Measurements from ENCODE around the gene WDR38.
A peak's percentile ranks its signal among the peaks of the same experiment; 100 is the strongest.

The WDR38 gene, protein sequence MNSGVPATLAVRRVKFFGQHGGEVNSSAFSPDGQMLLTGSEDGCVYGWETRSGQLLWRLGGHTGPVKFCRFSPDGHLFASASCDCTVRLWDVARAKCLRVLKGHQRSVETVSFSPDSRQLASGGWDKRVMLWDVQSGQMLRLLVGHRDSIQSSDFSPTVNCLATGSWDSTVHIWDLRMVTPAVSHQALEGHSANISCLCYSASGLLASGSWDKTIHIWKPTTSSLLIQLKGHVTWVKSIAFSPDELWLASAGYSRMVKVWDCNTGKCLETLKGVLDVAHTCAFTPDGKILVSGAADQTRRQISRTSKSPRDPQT

DNA sequence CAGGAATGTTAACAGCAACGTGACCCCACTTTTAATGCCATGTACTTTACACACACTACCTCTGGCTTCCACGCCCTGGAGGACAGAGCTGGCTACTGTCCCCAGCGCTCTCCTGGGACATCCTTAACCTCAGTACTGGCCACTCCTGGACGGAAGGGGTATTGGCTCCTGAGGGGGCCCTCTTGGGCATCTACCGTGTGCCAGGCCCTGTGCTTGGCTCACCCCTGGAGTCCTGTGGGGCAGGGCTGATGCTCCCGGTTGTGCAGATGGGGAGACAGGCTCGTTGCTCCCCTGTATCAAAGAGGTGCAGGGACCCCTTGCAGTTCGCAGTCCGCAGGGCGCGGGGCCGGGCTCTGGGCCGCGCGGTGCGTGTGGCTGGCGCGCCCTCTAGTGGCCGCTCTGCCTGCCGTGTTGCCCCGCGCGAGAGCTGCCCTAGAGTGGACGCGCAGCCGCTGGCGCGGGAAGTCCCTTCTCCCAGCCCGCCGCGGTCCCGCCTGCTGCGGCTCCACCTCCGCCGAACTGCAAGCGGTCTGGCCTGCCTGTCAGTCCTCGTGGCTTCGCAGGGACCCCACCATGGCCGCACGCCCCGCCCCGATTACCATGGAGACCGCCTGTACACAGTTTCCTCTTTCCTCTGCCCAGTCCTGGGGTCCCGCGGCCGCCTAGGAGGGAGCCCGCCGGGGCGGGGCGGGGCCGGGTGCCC, at the start of gene WDR38:
Gene WDR38, plus strand, starts transcription at position 632 of the 703 bp plus-strand sequence. CDS start 72 bp downstream, outside the sequence.
- DNase-seq, result peak; percentile 39 to 90 (median 85)

DNA sequence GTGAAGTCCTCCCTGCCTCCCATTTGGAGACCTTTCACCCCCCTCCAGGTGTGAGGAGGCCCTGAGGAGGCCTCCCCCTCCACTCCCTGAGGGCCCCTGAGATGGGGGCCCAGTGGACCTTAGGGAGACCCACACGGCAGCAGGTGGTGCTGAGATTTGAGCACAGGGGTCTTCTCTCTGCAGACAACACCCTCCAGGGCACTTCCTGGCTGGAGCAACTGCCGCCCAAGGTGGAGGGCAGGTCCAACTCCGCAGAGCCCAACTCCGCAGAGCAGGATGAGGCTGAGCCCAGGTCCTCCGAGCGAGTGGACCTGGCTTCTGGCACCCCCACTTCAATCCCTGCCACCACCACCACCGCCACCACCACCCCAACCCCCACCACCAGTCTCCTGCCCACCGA, 49.3 kb upstream of the WDR38 start:
- DNase-seq, result no peak

DNA sequence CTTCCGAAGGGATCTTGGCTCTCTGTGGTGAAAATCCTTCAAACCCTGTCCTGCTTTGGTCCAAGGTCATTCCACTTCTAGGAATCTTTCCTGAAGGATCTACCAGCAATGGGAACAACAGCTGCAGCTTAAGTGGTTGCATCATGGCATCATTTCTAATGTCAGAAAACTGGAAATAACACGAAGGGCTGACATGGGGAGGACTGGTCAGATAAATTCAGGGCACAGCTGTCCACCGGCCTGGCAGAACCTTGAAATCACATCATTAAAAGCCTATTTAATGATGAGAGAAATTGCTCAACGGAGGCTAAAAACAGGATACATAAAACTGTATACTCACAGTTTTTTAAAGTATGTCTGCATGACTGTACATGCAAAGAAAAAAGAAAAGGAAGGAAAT, 48.1 kb upstream of the WDR38 start:
- no peak for DNase-seq

DNA sequence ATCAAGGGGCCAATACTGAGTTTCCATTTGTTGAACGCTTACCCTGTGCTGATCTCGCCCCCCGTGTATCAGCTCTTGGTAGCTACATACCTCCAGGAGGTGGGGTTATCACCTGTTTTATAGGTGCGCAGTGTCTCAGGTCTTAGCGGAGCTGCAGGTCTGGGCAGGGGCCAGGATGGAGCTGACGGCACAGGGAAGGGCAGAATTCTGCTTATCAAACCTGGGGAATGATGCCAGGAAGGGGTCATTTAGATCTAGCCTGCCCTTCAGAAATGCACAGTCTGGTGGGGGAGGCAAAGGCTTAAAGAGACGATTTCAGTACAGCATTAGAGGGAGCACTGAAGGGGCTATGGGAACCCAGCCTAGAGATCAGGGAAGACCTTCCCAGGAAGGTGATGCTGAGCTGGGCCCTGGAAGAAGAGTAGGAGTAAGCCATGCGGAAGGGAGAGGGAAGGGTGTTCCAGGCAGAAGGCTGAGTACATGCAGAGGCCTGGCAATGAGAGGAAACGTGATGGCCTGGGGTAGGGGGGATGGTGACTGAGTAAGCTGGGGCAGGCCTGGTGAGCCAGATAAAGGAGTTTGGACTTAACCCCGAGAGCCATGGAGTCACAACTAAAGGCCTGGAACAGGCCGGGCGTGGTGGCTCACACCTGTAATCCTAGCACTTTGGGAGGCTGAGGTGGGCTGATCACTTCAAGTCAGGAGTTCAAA, 44.9 kb upstream of the WDR38 start:
- no peak for DNase-seq

DNA sequence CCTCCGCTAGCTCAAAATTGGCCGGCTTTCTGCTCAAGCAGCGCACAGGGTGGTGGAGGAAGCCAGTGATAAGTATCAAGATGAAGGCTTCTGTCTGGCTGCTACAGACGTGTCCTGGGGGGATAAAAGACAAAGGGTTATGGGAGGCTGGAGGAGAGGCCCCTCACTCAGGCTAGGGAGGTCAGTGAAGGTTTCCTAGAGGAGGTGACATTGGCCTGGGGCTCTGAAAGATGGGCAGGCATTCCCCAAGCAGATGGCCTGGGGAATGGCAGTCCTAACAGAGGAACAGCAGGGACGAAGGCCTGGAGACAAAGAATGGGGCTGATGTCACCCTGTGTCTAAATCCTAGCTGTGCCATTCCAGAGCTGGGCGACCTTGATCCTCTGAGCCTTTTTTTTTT, 44.0 kb upstream of the WDR38 start:
- no peak for DNase-seq

DNA sequence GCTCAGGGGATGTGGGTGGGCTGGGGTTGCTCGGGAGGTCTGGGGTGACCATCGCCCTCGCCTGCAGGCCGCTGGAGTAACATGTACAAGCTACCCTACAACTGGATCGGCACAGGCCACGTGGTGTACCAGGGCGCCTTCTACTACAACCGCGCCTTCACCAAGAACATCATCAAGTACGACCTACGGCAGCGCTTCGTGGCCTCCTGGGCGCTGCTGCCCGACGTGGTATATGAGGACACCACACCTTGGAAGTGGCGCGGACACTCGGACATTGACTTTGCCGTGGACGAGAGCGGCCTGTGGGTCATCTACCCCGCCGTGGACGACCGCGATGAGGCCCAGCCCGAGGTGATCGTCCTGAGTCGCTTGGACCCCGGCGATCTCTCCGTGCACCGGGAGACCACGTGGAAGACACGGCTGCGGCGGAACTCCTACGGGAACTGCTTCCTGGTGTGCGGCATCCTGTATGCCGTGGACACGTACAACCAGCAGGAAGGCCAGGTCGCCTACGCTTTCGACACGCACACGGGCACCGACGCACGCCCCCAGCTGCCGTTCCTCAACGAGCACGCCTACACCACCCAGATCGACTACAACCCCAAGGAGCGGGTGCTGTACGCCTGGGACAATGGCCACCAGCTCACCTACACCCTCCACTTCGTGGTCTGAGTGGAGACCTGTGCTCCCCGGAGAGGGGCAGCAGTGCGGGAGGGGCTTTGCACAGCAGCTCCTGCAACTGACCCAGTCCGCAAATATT, 43.3 kb upstream of the WDR38 start:
- no peak for DNase-seq

DNA sequence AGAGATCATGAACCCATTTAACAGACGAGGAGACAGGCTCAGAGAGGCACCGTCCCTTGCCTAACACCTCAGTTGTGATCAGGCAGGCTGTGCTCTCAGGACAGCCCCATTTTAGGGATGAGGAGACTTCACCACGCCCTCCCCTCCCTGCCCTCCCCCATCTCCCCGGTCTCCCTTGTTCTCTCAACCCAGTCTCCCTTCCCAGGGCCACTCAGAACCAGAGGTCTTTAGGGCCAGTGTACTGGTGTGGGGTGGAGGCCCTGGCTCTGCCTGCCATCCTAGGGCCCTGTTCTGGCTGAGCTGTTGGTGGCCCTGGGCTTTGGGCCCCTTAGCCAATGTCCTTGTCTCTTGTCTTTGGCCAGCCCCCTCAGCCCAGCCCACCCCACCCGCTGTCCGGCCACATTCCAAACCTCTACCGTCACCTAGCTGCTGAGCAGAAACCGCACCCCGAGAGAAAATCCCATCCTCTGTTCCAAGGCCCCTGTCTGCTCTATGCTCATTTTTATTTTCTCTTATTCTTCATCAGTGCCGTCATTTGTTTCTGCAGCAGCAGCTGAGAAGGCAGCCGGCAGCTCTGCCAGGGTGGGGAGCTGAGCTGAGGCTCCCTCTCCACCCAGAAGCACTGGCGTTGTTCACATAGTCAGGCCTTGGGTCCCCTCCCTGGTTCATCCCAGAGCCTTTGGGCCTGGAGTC, 42.5 kb upstream of the WDR38 start:
- no peak for DNase-seq

DNA sequence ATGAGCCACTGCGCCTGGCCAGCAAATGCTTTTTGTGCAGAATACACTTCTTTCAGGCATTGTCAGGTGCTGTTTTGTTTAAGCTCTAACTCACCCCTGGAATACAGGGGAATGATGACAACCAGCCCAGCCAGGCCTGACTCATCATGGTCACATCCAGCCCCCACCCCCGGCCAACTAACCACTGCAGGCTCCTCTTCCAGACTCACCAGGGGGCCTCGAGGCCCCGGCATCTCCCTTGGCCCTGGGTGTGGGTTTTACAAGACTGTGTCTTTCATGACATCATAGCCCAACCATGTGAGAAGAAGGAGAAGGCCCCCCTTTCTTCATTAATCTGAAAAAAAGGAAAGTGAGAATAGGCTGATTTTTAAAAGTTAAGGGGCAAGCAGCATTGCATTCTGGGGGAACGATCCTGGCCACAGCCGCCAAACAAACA, 40.8 kb upstream of the WDR38 start:
- DNase-seq, result no peak

DNA sequence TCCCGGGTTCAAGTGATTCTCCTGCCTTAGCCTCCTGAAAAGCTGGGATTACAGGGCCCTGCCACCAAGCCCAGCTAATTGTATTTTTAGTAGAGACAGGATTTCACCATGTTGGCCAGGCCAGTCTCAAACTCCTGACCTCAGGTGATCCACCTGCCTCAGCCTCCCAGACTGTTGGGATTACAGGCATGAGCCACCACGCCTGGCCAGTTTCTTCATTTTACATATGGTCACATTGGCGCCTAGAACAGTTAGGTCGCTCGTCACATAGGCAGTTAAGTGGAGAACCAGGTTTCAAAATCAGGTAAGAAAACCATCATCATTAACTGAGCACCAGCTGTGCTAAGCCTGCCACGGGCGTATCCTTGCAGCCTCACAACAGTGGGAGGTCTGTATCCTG, 40.2 kb upstream of the WDR38 start:
- DNase-seq, result peak in 1 of 3 experiments; percentile 11

DNA sequence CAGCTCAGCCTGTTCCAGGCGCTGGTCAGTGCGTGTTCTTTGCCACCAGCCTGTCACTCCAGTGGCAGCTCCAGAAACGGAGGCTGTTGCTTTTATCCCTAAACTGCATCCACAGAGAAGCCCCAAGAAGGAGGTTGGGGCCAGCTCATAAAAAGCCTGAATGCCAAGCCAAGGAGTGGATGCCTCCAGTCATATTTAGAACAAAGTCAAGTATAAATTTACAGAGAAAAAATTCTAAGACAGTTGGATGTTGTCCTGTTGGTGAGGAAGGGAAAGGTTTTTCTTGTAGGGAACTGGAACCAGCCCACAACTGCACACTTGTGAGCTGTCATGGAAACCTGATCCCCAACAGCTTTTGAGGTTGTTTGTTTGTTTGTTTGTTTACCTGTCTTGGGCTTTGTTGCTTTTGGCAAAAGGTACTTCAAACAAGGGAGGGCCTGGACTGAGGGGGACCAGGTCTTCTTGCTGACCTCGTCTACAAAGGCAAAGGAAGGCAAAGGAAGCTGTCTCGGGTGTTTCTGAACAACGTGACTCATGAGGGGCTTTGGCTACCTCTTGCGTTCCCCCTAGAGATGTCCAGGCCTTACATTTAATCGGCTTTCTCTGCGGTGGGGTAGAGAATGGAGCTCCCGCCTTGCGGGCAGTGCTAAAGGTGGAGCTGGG, 39.6 kb upstream of the WDR38 start:
- DNase-seq, result no peak

DNA sequence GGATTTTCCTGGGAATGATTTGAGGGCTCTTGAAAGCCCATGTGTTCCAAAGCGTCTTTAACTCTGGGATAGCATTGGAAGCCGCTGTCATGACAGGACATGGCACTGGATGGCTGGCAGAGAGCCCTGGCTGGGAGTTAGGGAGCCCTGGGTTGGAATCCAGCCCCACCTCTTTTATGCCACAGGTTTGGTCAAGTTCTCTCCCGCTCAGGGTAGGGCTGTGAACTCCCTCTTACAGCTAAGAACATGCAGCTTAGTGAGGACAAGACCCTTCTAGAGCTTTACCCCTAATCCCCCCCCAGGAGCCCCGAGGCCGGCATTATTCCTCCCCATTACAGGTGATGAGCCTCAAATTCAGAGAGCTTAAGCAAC, 39.1 kb upstream of the WDR38 start:
- DNase-seq, result no peak

DNA sequence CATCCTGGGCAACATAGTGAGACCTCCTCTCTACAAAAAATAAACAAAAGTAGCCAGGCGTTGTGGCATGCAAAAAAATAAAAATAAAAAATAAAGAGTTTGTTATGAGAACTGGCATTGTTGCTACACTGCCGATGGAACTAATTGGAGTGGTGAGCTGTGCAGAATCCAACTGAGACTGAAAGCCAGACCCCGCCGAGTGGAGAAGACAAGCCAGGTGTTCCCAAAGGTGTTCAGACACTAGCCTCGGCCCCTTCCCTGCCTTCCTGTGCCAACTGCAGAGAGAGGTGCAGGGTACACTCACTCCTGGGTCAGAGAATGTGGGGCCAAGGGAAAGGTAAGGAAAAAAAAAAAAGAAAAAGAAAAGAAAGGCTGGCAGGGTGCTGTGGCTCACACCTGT, 37.7 kb upstream of the WDR38 start:
- DNase-seq, result no peak

DNA sequence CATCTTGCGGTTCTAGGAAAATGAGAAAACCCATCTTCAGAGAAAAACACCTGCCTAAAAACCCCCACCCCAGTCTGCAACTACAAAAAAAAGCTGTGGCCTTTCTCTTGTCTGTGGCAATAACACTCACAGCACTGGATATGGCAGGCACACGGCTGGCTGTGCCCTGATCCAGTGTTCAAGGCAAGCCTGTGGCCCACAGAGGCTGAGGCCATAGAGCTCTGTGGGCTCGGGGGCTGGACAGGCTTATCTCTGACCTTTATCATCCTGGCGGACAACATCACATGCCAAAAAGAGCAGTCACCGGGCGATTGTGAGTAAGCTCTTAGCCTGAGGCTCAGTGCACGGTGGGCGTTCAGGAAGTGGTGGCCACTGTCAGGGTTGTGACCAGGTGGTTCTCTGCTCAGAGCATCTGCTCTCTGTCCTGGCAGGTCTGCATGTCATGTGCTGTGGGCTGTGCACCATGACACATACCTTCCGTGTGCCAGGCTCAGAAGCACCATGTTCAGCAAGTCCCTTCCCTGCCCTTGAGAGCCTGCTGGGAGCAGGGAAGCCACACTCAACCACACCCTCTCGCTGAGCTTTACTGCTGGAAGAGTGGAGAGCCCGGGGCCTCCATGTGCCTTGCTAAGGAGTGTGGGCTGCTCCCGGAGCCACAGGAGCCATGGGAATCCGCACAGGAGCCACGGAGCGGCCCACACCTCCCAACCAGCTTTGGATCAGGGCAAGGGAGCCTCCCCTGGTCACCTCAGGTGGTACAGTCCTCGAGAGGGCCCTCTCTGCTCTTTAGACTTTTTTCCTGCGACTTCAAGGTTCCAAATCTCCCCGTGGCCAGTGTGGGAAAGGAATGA, 34.6 kb upstream of the WDR38 start:
- DNase-seq, result peak in 1 of 3 experiments; percentile 40

DNA sequence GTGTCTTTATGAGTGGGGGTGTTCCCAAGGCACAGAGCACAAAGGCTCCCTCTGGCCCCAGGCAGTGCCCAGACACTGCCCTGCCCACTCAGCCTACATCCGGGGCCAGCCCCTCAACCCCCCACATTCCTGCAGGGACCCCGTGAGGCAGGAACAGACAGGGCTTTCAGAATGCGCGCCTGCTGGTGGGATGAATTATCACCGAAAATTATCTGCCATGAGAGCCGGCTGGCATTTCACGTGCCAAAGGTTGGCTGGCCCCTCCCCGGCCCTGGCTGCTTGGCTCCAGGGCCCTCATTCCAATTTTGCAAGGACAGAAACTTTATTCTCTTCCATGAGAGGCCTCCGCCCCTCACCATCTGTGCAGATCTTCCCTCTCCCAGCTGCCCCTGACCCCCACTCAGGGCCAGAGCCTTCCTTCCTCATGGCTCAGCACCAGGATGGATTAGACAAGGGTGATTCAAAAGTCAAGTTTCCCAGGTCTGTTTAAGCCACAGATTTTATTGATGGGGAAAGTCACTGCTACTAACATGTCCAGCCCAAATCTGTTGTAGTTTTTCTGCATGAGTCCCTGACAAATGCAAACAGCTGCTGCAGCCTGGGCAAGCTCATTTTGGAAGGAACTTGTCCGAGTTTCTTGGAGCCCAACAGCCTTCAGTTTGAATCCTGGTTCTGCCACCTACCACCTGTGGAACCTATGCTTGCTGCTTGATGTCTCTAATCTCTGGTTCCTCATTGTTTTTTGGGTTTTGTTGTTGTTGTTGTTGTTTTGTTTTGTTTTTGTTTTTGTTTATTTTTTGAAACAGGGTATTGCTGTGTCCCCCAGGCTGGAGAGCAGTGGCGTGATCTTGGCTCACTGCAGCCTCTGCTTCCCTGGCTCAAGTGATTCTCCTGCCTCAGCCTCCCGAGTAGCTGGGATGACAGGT, 32.3 kb upstream of the WDR38 start:
- DNase-seq, result no peak

DNA sequence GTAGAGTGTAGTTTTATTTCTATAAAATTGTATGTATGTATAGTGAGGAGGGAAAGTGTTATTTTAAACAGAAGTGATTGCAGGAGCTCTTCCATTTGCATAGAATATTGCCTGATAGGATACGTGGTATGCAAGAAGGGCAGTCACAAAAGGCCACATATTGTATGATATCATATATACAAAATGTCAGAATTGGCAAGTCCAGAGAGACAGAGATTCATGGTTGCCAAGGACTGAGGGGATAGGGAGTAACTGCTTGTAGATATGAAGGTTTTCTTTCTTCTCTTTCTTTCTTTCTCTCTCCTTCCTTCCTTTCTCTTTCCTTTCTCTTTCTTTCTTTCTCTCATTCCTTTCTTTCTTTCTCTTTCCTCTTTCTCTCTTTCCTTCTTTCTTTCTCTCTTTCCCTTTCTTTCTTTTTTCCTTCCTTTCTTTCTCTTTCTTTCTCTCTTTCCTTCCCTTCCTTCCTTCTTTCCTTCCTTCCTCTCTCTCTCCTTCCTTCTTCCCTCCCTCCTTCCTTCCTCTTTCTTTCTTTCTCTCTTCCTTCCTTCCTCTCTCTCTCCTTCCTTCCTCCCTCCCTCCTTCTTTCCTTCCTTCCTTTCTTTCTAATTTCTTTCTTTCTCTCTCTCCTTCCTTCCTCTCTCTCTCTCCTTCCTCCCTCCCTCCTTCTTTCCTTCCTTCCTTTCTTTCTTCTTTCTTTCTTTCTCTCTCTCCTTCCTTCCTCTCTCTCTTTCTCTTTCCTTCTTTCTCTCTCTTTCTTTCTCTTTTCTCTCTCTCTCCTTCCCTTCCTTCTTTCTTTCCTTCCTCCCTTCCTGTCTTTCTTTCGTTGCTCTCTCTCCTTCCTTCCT, 24.5 kb upstream of the WDR38 start:
- DNase-seq, result peak in 1 of 3 experiments; percentile 8

DNA sequence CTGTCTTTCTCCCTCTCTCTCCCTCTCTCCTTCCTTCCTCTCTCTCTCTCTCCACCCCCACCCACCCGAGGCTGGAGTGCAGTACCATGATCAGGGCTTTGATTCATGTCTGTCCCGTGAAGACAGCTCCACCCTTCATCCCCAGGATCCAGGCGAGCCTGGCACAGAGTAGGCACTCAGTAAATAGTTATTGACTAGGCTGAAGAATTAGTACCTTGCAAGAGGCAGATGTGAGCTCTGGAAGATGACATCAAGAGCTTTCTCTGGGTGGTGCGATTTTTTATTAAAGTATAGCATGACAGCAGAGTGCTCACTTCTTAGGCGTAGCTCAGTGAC, 24.0 kb upstream of the WDR38 start:
- DNase-seq, result no peak

DNA sequence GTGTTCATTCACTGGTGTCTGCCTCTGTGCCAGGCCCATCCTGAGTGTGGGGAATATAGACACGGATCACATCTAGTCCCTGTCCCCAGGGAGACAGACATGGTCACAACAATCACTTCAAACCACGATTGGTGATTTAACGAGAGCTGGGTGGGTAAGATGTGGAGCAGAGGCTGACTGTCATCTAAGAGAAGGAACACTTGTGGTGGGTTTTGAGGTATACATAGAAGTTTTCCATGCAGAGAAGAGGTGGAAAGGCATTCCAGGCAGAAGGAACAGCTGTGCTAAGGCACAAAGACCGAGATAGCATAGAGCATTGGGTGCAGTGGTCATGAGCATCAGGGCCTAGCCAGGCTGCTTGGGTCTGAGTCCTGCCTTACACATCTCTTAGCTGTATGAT, 22.7 kb upstream of the WDR38 start:
- no peak for DNase-seq

DNA sequence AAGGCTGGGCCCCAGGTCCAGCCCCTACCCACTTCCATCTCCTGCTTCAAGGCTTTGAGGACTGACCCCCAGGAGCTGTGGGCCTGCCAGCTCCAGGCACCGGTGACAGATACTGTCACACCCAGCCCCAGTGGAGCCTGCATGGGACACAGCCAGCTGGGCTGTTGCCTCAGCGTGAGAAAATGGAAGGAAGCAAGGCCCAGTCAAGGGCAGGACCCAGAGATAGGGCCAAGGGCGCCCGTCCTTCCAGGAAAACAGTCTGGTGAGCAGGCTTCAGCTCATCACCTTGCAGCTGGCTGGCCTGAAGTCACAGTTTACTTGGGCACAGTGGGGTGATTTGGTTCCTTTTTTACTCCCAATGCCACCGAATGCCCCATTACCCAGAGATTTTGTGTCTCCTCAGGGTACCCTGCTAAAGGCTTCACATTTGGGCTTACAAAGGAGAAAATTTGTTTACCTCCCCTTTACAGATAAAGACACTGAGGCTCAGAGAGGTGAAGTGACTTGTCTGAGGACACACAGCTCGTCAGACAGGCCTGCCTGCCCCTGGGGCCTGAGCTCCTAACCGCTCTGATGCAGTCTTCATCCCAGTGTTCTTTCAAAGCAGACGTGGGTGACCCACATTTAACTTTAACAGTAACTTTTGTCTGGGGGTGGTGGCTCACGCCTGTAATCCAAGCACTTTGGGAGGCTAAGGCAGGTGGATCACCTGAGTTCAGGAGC, 21.5 kb upstream of the WDR38 start:
- no peak for DNase-seq

Measured in NCI-H1417 (cell line).